MM.1S (cell line): ENCODE measurements around the gene UBXN11.

ENCODE experiments used
- CTCF ChIP-seq: fragments of 300-600 bp; sonication (generic); IDR thresholded peaks from 2 replicates; pipeline ENCODE4 v1.5.1; 2016; ENCODE audit warnings: antibody characterized with exemption, low read length, mixed read lengths
- EZH2 ChIP-seq: fragments of 300-600 bp; sonication (generic); optimal IDR thresholded peaks from 2 replicates; pipeline ENCODE3; 2017; ENCODE audit warnings: low read depth, mild to moderate bottlenecking, antibody characterized with exemption, low read length, mixed read lengths

GRCh38 chr1:26275580-26276431 lies 30.6 kb downstream of the UBXN11 start:
- TF ChIP-seq CTCF: peak; percentile 84
- TF ChIP-seq EZH2: no peak
